ENCODE measurements around the gene SNX11.
"Not testable (repeated sequence)": the region's sequence is repeated elsewhere in the genome, so short reads cannot be mapped to it uniquely, and the experiment has no call there.

Gene SNX11

DNA sequence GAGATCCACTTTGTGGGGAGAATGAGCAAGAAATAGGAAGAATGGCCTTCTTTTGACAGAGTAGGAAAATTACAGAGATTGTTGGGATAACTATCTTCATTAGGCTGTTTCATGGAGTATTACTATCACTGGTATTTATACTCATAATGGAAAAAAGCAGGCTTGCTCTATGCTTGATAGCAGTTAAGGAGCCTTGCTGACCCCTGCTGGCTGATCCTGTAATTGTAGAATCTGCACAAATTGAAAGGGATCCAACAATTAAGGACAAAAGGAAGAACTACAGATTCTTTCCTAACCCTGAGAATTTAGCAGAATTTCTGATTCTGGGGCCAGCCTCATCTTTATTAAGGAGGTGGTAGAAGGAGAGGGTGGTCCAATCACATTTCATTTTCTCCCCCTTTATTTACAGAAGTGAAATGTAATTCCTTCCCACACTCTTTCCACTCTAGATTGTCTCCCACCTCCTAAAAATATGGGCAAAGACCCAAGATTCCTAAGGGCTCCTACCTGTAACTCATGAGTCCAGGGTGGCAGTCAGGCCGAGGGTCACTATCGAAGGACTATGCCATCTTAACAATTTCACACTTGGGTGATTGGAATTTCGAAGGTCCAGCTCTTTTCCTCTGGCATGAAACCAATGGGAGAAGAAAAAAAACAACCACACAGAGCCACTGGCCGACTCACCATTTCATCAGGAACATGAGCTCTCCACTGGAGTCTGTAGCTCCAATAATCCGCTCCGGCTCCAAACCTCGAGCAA is 33.1 kb upstream of the SNX11 start:
- peak; percentile 88 for DNase-seq (ENCODE audit: low read depth)
- no peak overlapping the region for H3K4me3 ChIP-seq (ENCODE audit: low read depth, low read length)
- TF ChIP-seq, protein P1, sequence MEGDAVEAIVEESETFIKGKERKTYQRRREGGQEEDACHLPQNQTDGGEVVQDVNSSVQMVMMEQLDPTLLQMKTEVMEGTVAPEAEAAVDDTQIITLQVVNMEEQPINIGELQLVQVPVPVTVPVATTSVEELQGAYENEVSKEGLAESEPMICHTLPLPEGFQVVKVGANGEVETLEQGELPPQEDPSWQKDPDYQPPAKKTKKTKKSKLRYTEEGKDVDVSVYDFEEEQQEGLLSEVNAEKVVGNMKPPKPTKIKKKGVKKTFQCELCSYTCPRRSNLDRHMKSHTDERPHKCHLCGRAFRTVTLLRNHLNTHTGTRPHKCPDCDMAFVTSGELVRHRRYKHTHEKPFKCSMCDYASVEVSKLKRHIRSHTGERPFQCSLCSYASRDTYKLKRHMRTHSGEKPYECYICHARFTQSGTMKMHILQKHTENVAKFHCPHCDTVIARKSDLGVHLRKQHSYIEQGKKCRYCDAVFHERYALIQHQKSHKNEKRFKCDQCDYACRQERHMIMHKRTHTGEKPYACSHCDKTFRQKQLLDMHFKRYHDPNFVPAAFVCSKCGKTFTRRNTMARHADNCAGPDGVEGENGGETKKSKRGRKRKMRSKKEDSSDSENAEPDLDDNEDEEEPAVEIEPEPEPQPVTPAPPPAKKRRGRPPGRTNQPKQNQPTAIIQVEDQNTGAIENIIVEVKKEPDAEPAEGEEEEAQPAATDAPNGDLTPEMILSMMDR (conservative IDR thresholded peaks at IDR 0.05; ENCODE audit: low read depth, low read length) = peak; percentile 86

DNA sequence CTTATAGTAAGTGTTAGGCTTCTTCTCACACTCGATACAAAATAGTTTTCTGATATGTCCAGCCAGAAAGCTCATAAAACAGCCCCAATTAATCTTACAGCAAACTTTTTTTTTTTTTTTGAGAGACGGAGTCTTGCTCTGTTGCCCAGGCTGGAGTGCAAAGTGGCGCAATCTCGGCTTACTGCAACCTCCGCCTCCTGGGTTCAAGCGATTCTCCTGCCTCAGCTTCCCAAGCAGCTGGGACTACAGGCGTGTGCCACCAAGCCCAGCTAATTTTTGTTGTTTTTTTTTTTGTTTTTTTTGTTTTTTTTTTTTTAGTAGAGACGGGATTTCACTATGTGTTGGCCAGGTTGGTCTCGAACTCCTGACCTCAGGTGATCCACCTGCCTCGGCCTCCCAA is 30.4 kb upstream of the SNX11 start:
- not testable (repeated sequence) for H3K4me3 ChIP-seq (ENCODE audit: low read depth, low read length); DNase-seq (ENCODE audit: low read depth)

DNA sequence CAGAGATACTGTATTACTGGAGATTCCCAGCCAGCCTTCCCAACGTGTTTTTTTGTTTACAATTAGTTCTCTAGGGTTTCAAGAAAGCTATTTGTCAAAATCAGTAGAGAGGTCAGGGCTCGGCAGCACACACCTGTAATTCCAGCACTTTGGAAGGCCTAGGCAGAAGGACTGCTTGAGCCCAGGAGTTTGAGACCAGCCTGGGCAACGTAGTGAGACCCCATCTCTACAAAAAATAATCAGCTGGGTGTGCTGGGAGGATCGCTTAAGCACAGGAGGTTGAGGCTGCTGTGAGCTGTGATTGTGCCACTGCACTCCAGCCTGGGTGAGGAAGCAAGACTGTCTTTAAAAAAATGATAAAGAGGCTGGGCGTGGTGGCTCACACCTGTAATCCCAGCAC is 25.7 kb upstream of the SNX11 start:
- H3K4me3 ChIP-seq (ENCODE audit: low read depth, low read length) = no peak overlapping the region
- DNase-seq (ENCODE audit: low read depth) = no peak
- TF ChIP-seq, protein P1 (conservative IDR thresholded peaks at IDR 0.05; ENCODE audit: low read depth, low read length) = no peak

DNA sequence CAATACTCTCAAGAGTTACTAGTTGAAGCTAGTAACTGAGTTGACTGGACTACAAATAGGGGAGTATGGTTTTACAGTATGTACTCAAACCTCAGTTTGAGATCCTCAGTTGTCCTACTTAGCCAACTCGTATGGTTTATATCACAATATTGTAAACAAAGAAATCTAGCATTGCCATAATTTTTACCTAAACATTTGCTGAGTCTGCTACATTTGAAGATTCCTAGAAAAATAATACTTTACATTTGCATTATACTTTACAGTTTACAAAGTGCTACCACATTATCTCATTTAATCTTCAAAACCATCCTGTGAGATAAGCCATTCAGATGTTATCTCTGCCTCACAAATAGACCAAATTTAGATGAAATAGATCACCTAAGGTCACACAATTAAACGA is 22.6 kb upstream of the SNX11 start:
- DNase-seq (ENCODE audit: low read depth) = no peak
- no peak overlapping the region for H3K4me3 ChIP-seq (ENCODE audit: low read depth, low read length)
- TF ChIP-seq, protein P1 (conservative IDR thresholded peaks at IDR 0.05; ENCODE audit: low read depth, low read length) = no peak

DNA sequence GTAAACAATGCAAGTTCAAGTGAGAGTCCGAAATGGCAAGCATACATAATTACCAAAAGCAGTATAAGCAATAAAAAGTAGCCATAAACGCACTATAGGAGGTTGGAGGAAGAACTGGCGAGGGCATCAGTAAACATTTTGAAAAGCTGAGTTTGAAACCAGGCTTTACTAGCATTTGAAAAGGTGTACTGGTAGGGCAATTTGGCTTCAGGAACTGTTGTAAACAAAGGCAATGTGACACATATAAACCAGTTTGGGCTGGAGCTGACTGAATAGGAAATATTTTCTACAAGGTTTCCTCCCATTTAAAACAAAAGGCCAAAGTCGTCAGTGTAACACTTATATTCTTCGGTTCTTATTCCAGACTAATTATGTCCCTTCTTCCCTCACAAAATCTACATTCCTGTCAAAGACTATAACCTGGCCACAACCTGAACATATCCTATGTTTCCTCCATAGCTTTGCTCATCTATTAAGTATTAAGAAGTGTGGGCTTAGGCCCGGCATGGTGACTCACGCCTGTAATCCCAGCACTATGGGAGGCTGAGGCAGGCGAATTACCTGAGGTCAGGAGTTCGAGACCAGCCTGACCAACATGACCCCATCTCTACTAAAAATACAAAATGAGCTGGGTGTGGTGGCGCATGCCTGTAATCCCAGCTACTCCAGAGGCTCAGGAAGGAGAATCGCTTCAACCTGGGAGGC is 14.1 kb upstream of the SNX11 start:
- DNase-seq (ENCODE audit: low read depth) = no peak
- TF ChIP-seq, protein P1 (conservative IDR thresholded peaks at IDR 0.05; ENCODE audit: low read depth, low read length) = no peak
- H3K4me3 ChIP-seq (ENCODE audit: low read depth, low read length) = no peak overlapping the region

DNA sequence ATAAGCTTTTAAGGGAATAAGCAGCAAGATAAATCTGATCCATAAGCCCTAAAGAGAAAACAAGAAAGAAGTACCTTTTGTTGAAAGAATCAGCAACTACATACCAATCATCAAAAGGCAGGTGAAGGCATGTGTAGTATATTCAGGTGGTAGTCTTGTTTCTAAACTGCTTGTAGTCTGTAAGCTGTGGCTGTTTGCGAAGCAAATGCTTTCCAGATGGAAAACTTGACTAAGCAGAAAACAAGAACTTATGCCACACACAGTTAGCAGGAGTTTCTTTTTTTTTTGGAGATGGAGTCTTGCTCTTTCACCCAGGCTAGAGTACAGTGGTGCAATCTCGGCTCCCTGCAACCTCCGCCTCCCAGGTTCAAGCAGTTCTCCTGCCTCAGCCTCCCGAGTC is 12.0 kb upstream of the SNX11 start:
- H3K4me3 ChIP-seq (ENCODE audit: low read depth, low read length) = no peak overlapping the region
- DNase-seq (ENCODE audit: low read depth) = no peak
- TF ChIP-seq, protein P1 (conservative IDR thresholded peaks at IDR 0.05; ENCODE audit: low read depth, low read length) = no peak

DNA sequence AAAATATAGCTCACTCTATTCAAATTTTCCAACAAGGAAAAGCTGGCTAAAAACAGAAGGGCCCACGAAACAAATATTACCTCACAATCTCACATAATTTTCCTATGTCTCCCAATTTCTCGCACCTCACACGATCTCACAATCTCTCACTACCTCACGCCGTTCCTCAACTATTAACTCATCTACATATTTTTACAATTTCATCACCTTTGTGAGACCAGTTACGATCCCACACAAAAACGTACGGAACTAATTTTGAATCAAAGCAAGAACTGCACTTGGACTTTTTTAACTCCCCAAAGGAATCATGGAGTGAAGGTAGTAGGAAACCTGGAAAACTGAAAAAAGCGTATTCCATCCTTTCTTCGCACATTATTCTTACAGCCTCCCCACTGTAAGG is 7.4 kb upstream of the SNX11 start:
- peak; percentile 54 for DNase-seq (ENCODE audit: low read depth)
- peak overlapping the region; percentile 94 for H3K4me3 ChIP-seq (ENCODE audit: low read depth, low read length)
- TF ChIP-seq, protein P1 (conservative IDR thresholded peaks at IDR 0.05; ENCODE audit: low read depth, low read length) = no peak

Measured in choroid plexus epithelial cell (primary cell).